Measurements from ENCODE around the gene PIGR.
"Not testable (repeated sequence)": the region's sequence is repeated elsewhere in the genome, so short reads cannot be mapped to it uniquely, and the experiment has no call there.

DNA sequence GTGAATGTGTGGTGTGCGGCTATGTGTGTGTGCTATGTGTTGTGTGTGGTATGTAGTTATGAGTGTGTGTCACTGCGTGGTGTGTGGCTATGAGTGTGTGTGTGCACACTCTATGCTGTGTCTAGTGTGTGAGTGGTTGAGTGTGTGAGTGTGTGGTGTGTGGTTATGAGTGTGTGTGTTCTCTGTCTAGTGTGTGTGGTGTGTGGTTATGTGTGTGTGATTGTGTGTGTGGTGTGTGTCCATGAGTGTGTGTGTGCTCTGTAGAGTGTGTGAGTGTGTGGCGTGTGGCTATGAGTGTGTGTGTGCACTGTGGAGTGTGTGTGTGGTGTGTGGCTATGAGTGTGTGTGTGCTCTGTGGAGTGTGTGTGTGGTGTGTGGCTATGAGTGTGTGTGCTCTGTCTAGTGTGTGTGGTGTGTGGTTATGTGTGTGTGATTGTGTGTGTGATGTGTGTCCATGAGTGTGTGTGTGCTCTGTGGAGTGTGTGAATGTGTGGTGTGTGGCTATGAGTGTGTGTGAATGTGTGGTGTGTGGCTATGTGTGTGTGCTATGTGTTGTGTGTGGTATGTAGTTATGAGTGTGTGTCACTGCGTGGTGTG is 22.2 kb downstream of the PIGR start:
- TF ChIP-seq, protein P1, sequence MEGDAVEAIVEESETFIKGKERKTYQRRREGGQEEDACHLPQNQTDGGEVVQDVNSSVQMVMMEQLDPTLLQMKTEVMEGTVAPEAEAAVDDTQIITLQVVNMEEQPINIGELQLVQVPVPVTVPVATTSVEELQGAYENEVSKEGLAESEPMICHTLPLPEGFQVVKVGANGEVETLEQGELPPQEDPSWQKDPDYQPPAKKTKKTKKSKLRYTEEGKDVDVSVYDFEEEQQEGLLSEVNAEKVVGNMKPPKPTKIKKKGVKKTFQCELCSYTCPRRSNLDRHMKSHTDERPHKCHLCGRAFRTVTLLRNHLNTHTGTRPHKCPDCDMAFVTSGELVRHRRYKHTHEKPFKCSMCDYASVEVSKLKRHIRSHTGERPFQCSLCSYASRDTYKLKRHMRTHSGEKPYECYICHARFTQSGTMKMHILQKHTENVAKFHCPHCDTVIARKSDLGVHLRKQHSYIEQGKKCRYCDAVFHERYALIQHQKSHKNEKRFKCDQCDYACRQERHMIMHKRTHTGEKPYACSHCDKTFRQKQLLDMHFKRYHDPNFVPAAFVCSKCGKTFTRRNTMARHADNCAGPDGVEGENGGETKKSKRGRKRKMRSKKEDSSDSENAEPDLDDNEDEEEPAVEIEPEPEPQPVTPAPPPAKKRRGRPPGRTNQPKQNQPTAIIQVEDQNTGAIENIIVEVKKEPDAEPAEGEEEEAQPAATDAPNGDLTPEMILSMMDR (conservative IDR thresholded peaks at IDR 0.05; ENCODE audit: low read depth, low read length), result not testable (repeated sequence)
- not testable (repeated sequence) for TF ChIP-seq POLR2A (IDR thresholded peaks at IDR 0.05; ENCODE audit: low read depth, low read length); CEBPB (IDR thresholded peaks at IDR 0.05; ENCODE audit: low read depth, low read length); RFX5 (IDR thresholded peaks at IDR 0.05; ENCODE audit: low read depth, low read length); RAD21 (IDR thresholded peaks at IDR 0.05; ENCODE audit: low read length); BHLHE40 (IDR thresholded peaks at IDR 0.05; ENCODE audit: low read depth, low read length); MXI1 (IDR thresholded peaks at IDR 0.05; ENCODE audit: borderline replicate concordance, low read depth, low read length); MAZ (IDR thresholded peaks at IDR 0.05; ENCODE audit: borderline replicate concordance, low read depth, low read length); SMC3 (IDR thresholded peaks at IDR 0.05; ENCODE audit: low read depth, low read length); CHD1 (IDR thresholded peaks at IDR 0.05; ENCODE audit: low read depth, low read length); RCOR1 (IDR thresholded peaks at IDR 0.05; ENCODE audit: insufficient replicate concordance, low read length); FOS (IDR thresholded peaks at IDR 0.05; ENCODE audit: low read depth, low read length); MAFK (IDR thresholded peaks at IDR 0.05; ENCODE audit: low read depth, low read length)
- TF ChIP-seq, protein P2, sequence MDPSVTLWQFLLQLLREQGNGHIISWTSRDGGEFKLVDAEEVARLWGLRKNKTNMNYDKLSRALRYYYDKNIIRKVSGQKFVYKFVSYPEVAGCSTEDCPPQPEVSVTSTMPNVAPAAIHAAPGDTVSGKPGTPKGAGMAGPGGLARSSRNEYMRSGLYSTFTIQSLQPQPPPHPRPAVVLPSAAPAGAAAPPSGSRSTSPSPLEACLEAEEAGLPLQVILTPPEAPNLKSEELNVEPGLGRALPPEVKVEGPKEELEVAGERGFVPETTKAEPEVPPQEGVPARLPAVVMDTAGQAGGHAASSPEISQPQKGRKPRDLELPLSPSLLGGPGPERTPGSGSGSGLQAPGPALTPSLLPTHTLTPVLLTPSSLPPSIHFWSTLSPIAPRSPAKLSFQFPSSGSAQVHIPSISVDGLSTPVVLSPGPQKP (IDR thresholded peaks at IDR 0.05; ENCODE audit: borderline replicate concordance, low read depth, low read length), result not testable (repeated sequence)

Measured in IMR-90 (cell line).